ENCODE data around the gene TCF4.

- TF ChIP-seq, protein P1, sequence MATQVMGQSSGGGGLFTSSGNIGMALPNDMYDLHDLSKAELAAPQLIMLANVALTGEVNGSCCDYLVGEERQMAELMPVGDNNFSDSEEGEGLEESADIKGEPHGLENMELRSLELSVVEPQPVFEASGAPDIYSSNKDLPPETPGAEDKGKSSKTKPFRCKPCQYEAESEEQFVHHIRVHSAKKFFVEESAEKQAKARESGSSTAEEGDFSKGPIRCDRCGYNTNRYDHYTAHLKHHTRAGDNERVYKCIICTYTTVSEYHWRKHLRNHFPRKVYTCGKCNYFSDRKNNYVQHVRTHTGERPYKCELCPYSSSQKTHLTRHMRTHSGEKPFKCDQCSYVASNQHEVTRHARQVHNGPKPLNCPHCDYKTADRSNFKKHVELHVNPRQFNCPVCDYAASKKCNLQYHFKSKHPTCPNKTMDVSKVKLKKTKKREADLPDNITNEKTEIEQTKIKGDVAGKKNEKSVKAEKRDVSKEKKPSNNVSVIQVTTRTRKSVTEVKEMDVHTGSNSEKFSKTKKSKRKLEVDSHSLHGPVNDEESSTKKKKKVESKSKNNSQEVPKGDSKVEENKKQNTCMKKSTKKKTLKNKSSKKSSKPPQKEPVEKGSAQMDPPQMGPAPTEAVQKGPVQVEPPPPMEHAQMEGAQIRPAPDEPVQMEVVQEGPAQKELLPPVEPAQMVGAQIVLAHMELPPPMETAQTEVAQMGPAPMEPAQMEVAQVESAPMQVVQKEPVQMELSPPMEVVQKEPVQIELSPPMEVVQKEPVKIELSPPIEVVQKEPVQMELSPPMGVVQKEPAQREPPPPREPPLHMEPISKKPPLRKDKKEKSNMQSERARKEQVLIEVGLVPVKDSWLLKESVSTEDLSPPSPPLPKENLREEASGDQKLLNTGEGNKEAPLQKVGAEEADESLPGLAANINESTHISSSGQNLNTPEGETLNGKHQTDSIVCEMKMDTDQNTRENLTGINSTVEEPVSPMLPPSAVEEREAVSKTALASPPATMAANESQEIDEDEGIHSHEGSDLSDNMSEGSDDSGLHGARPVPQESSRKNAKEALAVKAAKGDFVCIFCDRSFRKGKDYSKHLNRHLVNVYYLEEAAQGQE (IDR thresholded peaks at IDR 0.05; ENCODE audit: insufficient read depth in 1 of 2, low read depth in 2 of 2, low read length in 1 of 2) = no peak
- no peak for TF ChIP-seq CTCF (IDR thresholded peaks at IDR 0.05)
- TF ChIP-seq POLR2AphosphoS5 (IDR thresholded peaks at IDR 0.05; ENCODE audit: low read depth, low read length) = no peak
- TF ChIP-seq SIN3A (IDR thresholded peaks at IDR 0.05; ENCODE audit: borderline replicate concordance, insufficient read depth, low read depth, low read length) = no peak
Observed at GRCh38 chr18:55396267-55396905, 191.6 kb downstream of the TCF4 start.

All from Panc1 (cell line).